Erythroblast (primary cell): Measurements from ENCODE around the gene GLS2.

Source experiments
- GATA1 ChIP-seq: IDR thresholded peaks from 2 replicates; pipeline ENCODE4 v1.6.1; 2011; ENCODE audit warnings: low read depth, mild to moderate bottlenecking, control low read depth, low read length, moderate library complexity
- POLR2A ChIP-seq: IDR thresholded peaks from 2 replicates; pipeline ENCODE4 v1.6.1; 2011; ENCODE audit warnings: mild to moderate bottlenecking, low read length

GRCh38 chr12:56431288-56431687 lies 56.7 kb downstream of the GLS2 start:
- TF ChIP-seq POLR2A = no peak
- TF ChIP-seq GATA1 = no peak
